ENCODE data around the gene KMO. TPM values are rescaled to one million over a fixed set of nuclear protein-coding genes. Genes with fewer than 3 reads are reported as not detected.
A peak's percentile ranks its signal among the peaks of the same experiment; 100 is the strongest.

The KMO gene
- total and polyA plus RNA-seq, 4 donors, result 10.2 to 37.3 (median 19.6) TPM

DNA sequence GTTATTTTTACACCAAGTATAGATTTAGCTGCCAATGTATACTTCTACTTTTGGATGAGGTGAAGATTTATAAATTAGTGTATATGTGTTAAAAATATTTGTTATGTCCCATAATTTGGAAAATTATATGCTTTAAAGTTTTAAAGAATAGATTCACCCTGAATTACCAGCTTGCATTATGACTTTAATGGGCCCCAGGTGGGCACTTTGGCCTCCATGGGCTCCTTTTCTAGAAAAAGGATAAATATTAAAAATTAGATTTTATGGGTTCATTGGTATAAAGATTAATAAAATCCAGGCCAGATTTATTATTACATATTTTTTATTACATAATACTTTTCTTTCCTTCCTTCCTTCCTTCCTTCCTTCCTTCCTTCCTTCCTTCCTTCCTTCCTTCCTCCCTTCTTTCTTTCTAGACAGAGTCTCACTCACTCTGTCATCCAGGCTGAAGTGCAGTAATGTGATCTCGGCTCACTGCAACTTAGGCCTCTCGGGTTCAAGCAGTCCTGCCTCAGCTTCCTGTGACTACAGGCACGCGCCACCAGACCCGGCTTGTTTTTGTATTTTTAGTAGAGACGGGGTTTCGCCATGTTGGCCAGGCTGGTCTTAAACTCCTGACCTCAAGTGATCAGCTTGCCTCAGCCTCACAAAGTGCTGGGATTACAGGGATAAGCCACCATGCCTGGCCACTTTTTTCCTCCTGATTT is 21.9 kb downstream of the KMO start (continued):
- TF ChIP-seq, protein P1, sequence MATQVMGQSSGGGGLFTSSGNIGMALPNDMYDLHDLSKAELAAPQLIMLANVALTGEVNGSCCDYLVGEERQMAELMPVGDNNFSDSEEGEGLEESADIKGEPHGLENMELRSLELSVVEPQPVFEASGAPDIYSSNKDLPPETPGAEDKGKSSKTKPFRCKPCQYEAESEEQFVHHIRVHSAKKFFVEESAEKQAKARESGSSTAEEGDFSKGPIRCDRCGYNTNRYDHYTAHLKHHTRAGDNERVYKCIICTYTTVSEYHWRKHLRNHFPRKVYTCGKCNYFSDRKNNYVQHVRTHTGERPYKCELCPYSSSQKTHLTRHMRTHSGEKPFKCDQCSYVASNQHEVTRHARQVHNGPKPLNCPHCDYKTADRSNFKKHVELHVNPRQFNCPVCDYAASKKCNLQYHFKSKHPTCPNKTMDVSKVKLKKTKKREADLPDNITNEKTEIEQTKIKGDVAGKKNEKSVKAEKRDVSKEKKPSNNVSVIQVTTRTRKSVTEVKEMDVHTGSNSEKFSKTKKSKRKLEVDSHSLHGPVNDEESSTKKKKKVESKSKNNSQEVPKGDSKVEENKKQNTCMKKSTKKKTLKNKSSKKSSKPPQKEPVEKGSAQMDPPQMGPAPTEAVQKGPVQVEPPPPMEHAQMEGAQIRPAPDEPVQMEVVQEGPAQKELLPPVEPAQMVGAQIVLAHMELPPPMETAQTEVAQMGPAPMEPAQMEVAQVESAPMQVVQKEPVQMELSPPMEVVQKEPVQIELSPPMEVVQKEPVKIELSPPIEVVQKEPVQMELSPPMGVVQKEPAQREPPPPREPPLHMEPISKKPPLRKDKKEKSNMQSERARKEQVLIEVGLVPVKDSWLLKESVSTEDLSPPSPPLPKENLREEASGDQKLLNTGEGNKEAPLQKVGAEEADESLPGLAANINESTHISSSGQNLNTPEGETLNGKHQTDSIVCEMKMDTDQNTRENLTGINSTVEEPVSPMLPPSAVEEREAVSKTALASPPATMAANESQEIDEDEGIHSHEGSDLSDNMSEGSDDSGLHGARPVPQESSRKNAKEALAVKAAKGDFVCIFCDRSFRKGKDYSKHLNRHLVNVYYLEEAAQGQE (IDR thresholded peaks at IDR 0.05), result no peak
- TF ChIP-seq JUND (IDR thresholded peaks at IDR 0.05) (no peak), GABPA (IDR thresholded peaks at IDR 0.05 in 1 of 2, conservative IDR thresholded peaks at IDR 0.05 in 1 of 2) (no peak), HNF4G (IDR thresholded peaks at IDR 0.05) (no peak), HNF4A (conservative IDR thresholded peaks at IDR 0.05) (no peak)

- Histone ChIP-seq H3K9me3 (ENCODE audit: control insufficient read depth in 4 of 4, low read length in 3 of 4) (no peaks in the 10 kb centered on the region), H3K36me3 (ENCODE audit: control insufficient read depth in 4 of 4, insufficient read depth in 3 of 4, low read depth in 1 of 4, low read length in 3 of 4) (peaks cover 0 to 16% (median 16%) of the 10 kb centered on the region in 4 donors), H3K27ac (ENCODE audit: low read depth in 1 of 2, low read length in 2 of 2) (peak overlapping the region in 1 of 2 donors; percentile 37), H3K27me3 (ENCODE audit: control insufficient read depth in 4 of 4, insufficient read depth in 4 of 4, low read length in 3 of 4) (no peaks in the 10 kb centered on the region), H3K9ac (ENCODE audit: low read depth in 1 of 2, low read length in 2 of 2) (no peak overlapping the region), H3K4me1 (ENCODE audit: control insufficient read depth in 4 of 4, insufficient read depth in 4 of 4, low read length in 3 of 4) (peaks cover 2 to 34% (median 30%) of the 10 kb centered on the region in 4 donors), H3K4me3 (ENCODE audit: low read depth in 1 of 3, low read length in 3 of 3) (no peak overlapping the region)
- 94% methylated on average over 3 of the region's 3 CpGs for WGBS
- no peak for DNase-seq (ENCODE audit: low spot score)
- TF ChIP-seq HNF4A (conservative IDR thresholded peaks at IDR 0.05) (peak in 1 of 2 donors; percentile 4), SP1 (IDR thresholded peaks at IDR 0.05) (no peak)
Observed at GRCh38 chr1:241555526-241555925, 23.3 kb downstream of the KMO start.

DNA sequence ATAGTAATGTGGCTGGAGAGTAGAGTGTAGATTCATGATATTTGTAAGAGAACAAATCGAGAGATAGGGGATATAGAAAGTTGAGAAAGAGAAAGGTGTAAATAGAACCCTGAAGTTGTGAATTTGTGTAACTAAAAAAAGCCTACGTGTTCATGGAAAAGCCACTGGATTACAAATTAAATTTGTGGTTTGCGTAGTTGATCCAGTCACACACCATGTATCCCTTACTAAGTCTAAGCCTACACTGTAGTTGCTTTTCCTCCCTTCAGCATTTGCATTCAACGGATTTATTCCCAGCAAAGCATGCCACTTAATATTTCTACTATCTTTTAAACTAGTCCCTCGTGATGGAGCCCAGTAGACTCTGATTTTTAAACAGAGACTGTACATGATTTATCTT is 24.9 kb downstream of the KMO start:
- Histone ChIP-seq H3K9me3 (ENCODE audit: control insufficient read depth in 4 of 4, low read length in 3 of 4) (no peaks in the 10 kb centered on the region), H3K4me1 (ENCODE audit: control insufficient read depth in 4 of 4, insufficient read depth in 4 of 4, low read length in 3 of 4) (peaks cover 6 to 40% (median 37%) of the 10 kb centered on the region in 4 donors), H3K4me3 (ENCODE audit: low read depth in 1 of 3, low read length in 3 of 3) (no peak overlapping the region), H3K36me3 (ENCODE audit: control insufficient read depth in 4 of 4, insufficient read depth in 3 of 4, low read depth in 1 of 4, low read length in 3 of 4) (peaks cover 0 to 9% (median 7%) of the 10 kb centered on the region in 4 donors), H3K27ac (ENCODE audit: low read depth in 1 of 2, low read length in 2 of 2) (no peak overlapping the region), H3K27me3 (ENCODE audit: control insufficient read depth in 4 of 4, insufficient read depth in 4 of 4, low read length in 3 of 4) (no peaks in the 10 kb centered on the region), H3K9ac (ENCODE audit: low read depth in 1 of 2, low read length in 2 of 2) (no peak overlapping the region)
- WGBS, result 96% methylated on average over 5 of the region's 5 CpGs
- no peak for DNase-seq (ENCODE audit: low spot score)
- TF ChIP-seq TAF1 (conservative IDR thresholded peaks at IDR 0.05) (no peak), ZBTB33 (IDR thresholded peaks at IDR 0.05) (no peak), YY1 (IDR thresholded peaks at IDR 0.05) (no peak), RAD21 (IDR thresholded peaks at IDR 0.05) (no peak), SP1 (IDR thresholded peaks at IDR 0.05) (no peak), NR2F2 (IDR thresholded peaks at IDR 0.05) (no peak), FOXA1 (IDR thresholded peaks at IDR 0.05) (no peak), RXRA (IDR thresholded peaks at IDR 0.05) (no peak), HNF4A (conservative IDR thresholded peaks at IDR 0.05) (no peak), EGR1 (IDR thresholded peaks at IDR 0.05; ENCODE audit: low read depth in 2 of 2) (no peak), FOXA2 (IDR thresholded peaks at IDR 0.05) (no peak)
- TF ChIP-seq, protein P2, sequence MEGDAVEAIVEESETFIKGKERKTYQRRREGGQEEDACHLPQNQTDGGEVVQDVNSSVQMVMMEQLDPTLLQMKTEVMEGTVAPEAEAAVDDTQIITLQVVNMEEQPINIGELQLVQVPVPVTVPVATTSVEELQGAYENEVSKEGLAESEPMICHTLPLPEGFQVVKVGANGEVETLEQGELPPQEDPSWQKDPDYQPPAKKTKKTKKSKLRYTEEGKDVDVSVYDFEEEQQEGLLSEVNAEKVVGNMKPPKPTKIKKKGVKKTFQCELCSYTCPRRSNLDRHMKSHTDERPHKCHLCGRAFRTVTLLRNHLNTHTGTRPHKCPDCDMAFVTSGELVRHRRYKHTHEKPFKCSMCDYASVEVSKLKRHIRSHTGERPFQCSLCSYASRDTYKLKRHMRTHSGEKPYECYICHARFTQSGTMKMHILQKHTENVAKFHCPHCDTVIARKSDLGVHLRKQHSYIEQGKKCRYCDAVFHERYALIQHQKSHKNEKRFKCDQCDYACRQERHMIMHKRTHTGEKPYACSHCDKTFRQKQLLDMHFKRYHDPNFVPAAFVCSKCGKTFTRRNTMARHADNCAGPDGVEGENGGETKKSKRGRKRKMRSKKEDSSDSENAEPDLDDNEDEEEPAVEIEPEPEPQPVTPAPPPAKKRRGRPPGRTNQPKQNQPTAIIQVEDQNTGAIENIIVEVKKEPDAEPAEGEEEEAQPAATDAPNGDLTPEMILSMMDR (IDR thresholded peaks at IDR 0.05; ENCODE audit: low read depth, low read length, missing input control), result no peak
- TF ChIP-seq, protein P1 (IDR thresholded peaks at IDR 0.05), result no peak
- TF ChIP-seq, protein P3, sequence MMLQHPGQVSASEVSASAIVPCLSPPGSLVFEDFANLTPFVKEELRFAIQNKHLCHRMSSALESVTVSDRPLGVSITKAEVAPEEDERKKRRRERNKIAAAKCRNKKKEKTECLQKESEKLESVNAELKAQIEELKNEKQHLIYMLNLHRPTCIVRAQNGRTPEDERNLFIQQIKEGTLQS (IDR thresholded peaks at IDR 0.05), result no peak
- TF ChIP-seq, protein P4, sequence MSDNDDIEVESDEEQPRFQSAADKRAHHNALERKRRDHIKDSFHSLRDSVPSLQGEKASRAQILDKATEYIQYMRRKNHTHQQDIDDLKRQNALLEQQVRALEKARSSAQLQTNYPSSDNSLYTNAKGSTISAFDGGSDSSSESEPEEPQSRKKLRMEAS (IDR thresholded peaks at IDR 0.05), result no peak
